SKM-1 (cell line): ENCODE results near the gene KCNN3.
"Not testable (repeated sequence)": the region's sequence is repeated elsewhere in the genome, so short reads cannot be mapped to it uniquely, and the experiment has no call there.

Experiments used
- DNase-seq: peaks from one replicate; lab custom pipeline; 2025; ENCODE audit not compliant: unreplicated experiment; lab: John Stamatoyannopoulos, UW

The KCNN3 gene

GRCh38 chr1:154712166-154712810 is 157.8 kb downstream of the KCNN3 start:
- DNase-seq = no peak

GRCh38 chr1:154711416-154711815 is 158.7 kb downstream of the KCNN3 start:
- DNase-seq = no peak

GRCh38 chr1:154710106-154710505 is 160.0 kb downstream of the KCNN3 start:
- DNase-seq = no peak

GRCh38 chr1:154707901-154708463 is 162.1 kb downstream of the KCNN3 start:
- DNase-seq = no peak

- no peak for DNase-seq
Measured at GRCh38 chr1:154706851-154707250, 163.2 kb downstream of the KCNN3 start.

GRCh38 chr1:154705544-154705943 is 164.5 kb downstream of the KCNN3 start:
- no peak for DNase-seq

- no peak for DNase-seq
Measured at GRCh38 chr1:154703170-154703569, 166.9 kb downstream of the KCNN3 start.

- DNase-seq = no peak
Measured at GRCh38 chr1:154698320-154699096, 171.6 kb downstream of the KCNN3 start.

GRCh38 chr1:154697710-154698109 is 172.4 kb downstream of the KCNN3 start:
- no peak for DNase-seq

GRCh38 chr1:154696456-154696855 is 173.6 kb downstream of the KCNN3 start:
- no peak for DNase-seq

GRCh38 chr1:154695985-154696384 is 174.1 kb downstream of the KCNN3 start:
- no peak for DNase-seq

- DNase-seq = no peak
Measured at GRCh38 chr1:154694995-154695394, 175.1 kb downstream of the KCNN3 start.

- DNase-seq = no peak
Measured at GRCh38 chr1:154689083-154689482, 181.0 kb downstream of the KCNN3 start.

GRCh38 chr1:154686507-154686906 is 183.6 kb downstream of the KCNN3 start:
- no peak for DNase-seq

- DNase-seq = no peak
Measured at GRCh38 chr1:154683820-154684219, 186.3 kb downstream of the KCNN3 start.

- DNase-seq = no peak
Measured at GRCh38 chr1:154682254-154682653, 187.8 kb downstream of the KCNN3 start.

GRCh38 chr1:154677844-154678243 is 192.2 kb downstream of the KCNN3 start:
- DNase-seq = not testable (repeated sequence)

- not testable (repeated sequence) for DNase-seq
Measured at GRCh38 chr1:154676847-154677246, 193.2 kb downstream of the KCNN3 start.

GRCh38 chr1:154674456-154674855 is 195.6 kb downstream of the KCNN3 start:
- DNase-seq = not testable (repeated sequence)

- not testable (repeated sequence) for DNase-seq
Measured at GRCh38 chr1:154672245-154672644, 197.8 kb downstream of the KCNN3 start.

GRCh38 chr1:154671412-154671811 is 198.7 kb downstream of the KCNN3 start:
- not testable (repeated sequence) for DNase-seq
